CD4-positive, alpha-beta T cell treated with Interleukin-15 for 1 hour (primary cell): ENCODE results near the gene NDUFB10.
"Not testable (repeated sequence)": the region's sequence is repeated elsewhere in the genome, so short reads cannot be mapped to it uniquely, and the experiment has no call there.

Source experiments
- DNase-seq: peaks from one replicate; pipeline ENCODE4 v3.0.0-alpha.2; 2020

The NDUFB10 gene

DNA sequence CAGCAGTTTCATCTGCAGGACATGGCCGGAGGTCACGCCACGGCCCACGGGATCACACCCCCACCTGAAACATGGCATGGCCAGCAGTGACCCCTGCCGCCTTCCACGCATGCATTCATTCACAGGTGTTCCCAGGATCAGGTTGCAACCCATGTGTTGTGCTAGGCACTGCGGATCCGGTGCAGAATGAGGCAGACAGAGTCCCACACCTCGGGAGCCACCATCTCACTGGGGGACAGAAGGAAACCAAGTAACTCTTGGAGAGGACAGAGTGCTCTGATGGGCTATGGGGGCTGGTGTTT is 12.0 kb upstream of the NDUFB10 start:
- DNase-seq = no peak

DNA sequence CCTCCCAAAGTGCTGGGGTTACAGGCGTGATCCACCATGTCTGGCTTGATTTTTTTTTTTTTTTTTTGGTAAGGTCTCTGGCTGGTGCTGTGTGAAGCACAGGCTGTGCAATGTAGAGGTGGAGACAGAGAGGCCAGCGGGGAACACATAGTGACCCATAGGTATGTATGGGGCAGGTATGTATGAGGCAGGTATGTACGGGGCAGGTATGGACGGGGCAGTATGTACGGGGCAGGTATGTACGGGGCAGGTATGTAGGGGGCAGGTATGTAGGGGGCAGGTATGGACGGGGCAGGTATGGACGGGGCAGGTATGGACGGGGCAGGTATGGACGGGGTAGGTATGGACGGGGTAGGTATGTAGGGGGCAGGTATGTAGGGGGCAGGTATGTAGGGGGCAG is 9.8 kb upstream of the NDUFB10 start:
- no peak for DNase-seq

DNA sequence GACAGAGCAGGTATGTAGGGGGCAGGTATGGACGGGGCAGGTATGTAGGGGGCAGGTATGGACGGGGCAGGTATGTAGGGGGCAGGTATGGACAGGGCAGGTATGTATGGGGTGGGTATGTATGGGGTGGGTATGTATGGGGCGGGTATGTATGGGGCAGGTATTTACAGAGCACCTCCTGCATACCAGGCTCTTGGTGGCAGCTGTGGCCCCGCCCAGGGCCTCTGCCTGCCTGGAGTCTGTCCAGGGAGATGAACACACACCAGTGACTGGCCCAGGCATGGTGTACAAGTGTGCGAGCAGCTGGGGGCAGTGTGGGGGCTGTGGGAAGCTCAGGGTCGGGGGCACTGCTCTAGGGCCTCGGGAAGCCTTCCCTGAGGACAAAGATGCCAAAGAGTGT is 9.3 kb upstream of the NDUFB10 start:
- no peak for DNase-seq

DNA sequence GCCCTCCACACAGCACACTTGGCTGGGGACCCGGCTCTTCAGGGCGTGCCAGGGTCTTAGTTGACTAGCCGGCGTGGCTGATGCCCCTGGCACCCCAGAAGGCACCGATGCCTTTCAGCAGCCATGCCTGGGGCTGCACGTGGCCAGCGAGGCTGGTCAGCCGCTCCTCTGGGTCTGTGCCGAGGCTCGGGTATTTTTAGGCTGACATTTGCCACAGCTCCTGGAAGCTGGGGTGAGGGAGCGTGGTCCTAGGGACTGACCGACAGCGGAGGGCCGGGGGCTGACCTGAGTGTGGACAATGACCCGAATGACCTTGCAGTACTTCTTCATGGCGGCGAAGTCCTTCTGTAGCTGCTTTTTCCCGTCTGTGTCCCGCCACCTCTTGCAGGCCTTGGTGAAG is 8.8 kb upstream of the NDUFB10 start:
- DNase-seq = no peak

DNA sequence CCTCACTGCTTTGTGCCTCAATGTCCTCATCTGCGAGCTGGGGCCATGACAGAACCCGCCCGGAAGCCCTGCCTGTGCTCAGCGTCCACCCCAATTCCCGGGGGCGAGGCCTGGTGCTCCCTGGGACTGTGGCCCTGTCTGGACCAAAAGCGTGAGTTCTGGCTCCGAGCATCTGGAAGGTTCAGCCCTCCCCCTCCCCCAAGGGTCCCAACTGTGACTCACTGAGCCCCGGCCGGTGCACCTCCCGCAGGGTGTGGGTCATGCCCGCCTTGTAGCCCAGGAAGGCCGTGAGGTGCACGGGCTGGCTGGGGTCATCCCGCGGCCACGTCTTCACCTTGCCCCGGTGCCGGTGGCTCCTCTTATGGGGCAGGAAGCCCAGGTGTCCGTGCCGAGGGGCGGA is 5.6 kb upstream of the NDUFB10 start:
- DNase-seq = no peak

DNA sequence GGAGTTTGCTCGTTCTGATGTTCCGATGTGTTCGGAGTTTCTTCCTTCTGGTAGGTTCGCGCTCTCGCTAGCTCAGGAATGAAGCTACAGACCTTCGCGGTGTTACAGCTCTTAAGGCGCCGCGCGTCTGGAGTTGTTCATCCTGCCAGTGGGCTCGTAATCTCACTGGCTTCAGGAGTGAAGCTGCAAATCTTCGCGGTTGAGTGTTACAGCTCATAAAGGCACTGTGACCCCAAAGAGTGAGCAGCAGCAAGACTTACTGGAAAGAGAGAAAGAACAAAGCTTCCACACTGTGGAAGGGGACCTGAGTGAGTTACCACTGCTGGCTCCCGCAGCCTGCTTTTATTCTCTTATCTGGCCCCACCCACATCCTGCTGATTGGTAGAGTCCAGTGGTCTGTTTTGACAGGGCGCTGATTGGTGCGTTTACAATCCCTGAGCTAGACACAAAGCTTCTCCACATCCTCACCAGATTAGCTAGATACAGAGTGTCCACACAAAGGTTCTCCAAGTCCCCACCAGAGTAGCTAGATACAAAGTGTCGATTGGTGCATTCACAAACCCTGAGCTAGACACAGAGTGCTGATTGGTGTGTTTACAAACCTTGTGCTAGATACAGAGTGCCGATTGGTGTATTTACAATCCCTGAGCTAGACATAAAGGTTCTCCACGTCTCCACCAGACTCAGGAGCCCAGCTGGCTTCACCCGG is 1.8 kb upstream of the NDUFB10 start:
- DNase-seq = not testable (repeated sequence)

DNA sequence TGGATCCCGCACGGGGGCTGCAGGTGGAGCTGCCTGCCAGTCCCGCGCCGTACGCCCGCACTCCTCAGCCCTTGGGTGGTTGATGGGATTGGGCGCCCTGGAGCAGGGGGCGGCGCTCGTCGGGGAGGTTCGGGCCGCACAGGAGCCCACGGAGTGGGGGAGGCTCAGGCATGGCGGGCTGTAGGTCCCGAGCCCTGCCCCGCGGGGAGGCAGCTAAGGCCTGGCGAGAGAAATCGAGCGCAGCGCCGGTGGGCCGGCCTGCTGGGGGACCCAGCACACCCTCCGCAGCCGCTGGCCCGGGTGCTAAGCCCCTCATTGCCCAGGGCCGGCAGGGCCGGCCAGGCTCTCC is 1.2 kb upstream of the NDUFB10 start:
- DNase-seq = not testable (repeated sequence)

DNA sequence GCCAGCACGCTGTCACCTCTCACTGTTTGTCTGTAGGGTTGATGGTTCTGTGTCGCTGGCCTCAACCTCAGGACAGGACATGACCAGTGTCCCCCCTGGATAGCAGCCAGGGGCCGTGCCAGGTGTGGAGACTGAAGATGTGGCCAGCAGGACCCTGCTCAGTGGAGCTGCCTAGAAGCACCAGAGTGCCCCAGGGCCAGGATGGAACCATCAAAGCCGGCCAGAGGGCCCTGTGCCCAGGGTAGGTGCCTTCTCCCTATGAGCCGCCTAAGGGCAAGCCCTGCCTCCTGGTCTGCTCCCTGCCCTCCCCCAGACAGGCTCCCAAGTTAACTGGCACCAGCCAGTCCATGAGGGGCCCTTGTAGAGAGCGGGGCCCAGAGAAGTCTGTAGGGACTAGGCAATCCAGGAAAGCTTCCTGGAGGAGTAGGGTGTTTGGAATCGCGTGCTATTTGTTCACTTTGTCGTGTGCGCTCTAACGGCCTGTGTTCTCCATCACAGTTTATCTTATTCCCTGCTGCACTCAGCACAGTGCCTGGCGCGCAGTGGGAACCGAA is 546 bp upstream of the NDUFB10 start:
- no peak for DNase-seq

DNA sequence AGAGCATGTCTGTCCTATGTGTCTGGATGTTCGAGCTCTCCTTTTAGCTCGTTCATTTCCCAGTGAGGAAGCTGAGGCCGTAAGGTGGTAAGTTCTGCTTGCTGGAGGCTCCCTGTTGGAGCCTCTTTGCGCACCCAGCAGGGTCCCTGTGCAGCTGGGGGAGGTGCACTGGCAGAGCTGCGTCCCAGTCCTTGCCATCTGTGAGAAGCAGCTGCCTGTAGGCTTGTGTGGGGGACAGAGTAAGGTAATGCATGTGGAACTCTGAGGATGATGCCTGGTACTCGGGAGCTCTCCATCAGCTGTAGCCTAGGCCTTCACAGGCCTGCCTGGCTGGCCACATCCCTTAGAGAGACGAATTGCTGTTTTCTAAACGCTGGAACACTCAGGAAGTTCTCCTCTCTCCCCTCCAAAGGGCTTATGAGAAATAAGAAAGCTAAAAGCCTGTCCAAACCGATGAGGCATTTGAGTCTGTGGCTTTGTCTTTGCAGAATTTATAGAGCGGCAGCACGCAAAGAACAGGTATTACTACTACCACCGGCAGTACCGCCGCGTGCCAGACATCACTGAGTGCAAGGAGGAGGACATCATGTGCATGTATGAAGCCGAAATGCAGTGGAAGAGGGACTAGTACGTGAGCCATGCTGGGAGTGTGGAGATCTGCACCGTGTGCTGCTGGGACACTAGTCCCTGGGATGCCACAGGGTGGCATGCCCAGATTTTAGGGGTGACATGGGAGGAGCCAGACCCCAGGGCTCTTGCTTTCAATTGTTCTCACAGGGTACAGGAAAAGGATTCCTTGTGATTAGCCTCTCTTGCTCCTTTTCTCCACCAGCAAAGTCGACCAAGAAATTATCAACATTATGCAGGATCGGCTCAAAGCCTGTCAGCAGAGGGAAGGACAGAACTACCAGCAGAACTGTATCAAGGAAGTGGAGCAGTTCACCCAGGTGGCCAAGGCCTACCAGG is 1.6 kb downstream of the NDUFB10 start:
- DNase-seq = no peak

DNA sequence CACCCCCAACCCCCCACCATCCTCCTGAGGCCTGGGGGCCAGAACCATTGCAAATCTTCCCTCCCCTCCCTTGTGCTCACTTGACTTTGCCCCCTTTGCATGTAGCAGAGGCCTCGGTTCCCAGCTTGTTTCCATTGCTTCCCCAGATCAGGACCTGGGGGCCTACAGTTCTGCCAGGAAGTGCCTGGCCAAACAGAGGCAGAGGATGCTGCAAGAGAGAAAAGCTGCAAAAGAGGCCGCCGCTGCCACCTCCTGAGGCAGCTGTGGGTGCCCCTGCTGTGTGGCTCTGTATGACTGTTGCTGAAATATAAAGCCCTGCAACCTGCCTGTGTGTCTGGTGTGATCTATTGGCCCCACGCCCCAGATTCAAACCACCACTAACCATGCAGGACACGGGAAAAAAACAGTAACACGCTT is 2.3 kb downstream of the NDUFB10 start:
- DNase-seq = no peak

DNA sequence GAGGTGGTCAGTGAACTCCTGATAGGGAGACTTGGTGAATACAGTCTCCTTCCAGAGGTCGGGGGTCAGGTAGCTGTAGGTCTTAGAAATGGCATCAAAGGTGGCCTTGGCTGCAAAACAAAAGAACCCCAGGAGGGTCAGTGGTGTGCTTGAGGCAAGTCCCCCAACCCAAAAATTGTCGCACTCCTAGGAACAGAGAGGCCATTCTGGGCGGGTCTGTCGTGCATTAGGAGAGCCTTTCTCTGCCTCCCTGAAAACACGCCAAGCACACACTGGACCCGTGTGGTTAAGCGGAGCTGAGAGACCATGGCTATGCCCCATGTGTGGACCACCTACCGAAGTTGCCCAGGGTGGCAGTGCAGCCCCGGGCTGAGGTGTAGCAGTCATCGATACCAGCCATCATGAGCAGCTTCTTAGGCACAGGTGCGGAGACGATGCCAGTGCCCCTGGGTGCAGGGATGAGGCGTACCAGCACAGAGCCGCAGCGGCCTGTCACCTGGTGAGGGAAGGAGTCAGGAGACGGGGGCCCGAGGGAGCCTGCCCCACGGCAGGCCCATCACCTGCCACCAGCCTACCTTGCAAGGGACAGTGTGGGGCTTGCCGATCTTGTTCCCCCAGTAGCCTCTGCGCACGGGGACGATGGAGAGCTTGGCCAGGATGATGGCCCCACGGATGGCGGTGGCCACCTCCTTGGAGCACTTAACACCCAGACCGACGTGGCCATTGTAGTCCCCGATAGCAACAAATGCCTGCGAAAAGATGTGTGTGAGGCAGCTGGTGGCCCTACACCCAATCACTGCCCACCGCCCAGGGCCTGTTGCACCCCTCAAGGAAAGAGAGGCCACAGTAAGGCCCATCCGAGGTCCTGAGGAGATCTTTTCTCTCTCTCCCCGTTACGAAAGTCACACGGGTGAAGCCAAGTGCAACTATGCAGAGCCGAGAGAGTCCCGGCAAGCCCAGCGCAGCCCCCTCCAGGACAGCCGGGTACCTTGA is 3.1 kb downstream of the NDUFB10 start:
- DNase-seq = not testable (repeated sequence)

DNA sequence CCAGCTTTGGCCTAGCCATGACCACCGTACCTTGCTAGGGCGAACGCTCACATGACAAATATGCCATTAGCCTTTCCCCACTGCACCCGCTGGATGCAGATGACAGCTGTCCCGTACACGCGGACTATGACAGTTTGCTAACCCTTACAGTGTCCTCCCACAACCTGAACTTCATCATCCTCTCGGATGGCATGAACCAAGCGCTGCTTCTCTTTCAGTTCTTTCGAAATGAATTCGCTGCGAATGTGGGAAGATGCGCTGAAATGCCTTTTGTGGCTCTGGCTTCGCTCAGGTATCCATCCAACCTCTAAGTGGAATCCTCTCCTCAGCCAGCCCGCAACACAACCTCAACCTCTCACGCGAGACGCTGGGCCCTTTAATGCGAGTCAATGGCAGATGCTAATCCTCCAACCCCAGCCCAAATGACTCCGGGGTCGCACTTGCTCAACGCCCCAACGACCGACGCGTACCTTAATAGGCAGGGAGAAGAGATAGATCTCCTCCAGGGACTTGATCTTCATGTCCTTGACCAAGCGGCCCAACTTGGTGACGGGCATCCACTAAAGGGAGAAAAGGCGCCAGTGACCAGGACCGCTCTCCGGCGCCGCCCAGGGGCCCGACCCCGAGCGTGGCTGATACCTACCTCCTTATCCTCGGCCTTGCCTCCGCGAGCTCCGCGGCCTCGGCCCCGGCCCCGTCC is 4.6 kb downstream of the NDUFB10 start:
- no peak for DNase-seq

DNA sequence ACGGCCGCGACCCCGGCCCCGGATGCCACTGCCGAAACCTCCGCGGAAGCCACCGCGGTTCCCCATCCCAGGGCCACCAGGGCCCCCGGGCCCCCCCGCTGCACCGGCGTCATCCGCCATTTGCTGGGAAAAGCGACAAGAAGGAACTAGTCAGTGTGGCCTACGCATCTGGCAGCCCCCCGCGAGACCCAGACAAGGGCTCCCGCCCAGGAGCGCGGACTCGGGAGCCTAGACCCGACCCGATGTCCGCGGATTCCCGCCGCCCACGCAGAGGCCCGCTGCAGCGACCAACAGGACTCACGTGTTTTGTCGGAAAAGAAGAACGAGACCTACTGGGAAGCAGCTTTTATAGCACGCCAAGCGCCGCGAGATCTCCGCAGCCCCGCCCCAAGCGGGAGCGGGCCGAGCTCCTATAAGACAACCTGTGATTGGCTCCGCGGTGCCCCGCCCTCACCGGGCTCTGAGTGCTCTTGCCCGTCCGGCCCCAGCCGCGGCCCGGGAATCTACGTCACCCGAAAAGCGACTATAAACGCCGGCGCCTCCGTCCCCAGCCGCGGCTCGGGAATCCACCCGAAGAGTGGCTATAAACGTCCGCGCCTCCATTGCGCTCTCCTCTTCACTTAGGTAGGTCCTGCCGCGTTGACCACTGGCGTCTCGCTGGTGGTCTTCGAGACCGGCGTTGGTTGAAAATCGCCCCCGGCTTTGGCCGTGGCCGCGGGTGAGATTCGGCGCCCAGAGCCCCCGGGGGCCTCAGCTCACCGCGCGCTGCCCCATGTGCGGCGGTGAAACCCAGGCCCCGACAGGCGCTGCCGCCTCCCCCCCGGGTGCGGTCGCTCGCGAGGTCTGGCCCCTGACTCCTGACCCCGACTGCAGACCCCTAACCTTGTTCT is 5.4 kb downstream of the NDUFB10 start, which contains the start of gene RPS2:
Gene RPS2, minus strand, starts transcription at position 321 of the 890 bp plus-strand sequence. Its CDS starts 201 bp downstream, at position 120.
- DNase-seq = peak; percentile 99

DNA sequence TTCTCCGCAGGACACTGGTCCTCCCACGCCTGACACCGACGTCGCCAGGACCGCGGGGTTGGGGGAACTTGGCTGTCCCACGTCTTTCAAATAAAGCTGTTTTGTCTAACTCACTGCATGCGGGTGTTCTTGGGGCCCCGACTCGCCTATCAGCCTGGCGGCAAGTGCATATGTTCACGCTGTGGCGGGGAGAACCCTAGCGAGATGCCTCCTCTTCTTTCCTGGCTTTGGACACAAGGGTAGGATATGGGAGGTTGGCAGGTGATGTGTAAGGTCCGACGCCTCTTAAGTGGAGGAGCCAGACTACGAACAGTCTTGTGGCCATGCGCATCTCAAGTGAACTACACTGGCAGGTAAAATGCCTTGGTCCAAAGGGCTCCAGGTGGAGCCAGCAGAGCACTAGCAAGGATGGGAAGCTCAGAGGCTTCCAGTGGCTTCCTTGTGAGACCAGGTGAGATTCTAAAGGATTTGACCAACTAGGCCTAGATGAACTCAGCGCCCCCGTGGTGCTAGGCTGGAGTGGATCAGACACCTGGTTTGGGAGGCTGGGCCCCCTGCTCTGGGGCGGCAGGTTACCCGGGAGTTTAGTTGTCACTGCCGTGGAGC is 6.2 kb downstream of the NDUFB10 start:
- no peak for DNase-seq

DNA sequence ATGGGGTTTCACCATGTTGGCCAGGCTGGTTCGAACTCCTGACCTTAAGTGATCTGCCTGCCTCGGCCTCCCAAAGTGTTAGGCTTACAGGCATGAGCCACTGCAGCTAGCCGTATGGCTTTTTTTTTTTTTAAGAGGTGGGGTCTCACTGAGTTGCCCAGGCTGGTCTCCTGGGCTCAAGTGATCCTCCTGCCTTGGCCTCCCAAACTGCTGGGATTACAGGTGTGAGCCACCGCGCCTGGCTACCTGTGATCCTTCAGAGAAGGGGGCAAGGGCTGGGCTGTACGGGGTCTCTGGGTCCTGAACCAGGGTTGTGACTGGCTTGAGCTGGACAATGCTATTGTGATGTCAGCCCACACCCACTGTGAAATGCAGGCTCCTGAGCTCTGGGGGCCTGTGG is 7.1 kb downstream of the NDUFB10 start, which contains the start of gene RNF151:
Gene RNF151, plus strand, starts transcription at position 397 of the 400 bp plus-strand sequence. CDS start 26 bp downstream, outside the sequence.
- DNase-seq = no peak

DNA sequence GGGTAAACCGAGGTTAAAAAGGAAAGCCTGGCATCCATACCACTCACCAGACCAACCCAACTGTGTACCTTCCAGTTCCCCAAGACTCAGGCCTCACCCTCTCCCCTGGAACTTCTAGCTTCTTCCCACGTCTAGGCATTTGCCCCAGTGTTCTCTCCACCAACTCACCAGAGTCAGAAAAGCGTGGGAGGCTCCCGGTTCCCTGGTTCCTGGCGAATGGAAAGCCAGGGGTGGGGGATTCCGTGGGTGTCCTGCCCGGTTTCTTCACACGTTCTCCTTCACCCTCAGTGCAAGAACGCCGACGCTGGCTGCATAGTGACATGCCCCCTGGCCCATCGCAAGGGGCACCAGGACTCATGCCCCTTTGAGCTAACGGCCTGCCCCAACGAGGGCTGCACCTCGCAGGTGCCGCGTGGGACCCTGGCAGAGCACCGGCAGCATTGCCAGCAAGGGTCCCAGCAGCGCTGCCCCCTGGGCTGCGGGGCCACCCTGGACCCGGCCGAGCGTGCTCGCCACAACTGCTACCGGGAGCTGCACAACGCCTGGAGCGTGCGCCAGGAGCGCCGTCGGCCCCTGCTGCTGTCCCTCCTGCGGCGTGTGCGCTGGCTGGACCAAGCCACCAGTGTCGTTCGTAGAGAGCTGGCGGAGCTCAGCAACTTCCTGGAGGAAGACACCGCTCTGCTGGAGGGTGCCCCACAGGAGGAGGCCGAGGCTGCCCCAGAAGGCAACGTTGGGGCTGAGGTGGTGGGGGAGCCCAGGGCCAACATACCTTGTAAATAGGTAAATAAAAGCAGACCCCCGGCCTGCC is 9.0 kb downstream of the NDUFB10 start:
- DNase-seq = no peak

DNA sequence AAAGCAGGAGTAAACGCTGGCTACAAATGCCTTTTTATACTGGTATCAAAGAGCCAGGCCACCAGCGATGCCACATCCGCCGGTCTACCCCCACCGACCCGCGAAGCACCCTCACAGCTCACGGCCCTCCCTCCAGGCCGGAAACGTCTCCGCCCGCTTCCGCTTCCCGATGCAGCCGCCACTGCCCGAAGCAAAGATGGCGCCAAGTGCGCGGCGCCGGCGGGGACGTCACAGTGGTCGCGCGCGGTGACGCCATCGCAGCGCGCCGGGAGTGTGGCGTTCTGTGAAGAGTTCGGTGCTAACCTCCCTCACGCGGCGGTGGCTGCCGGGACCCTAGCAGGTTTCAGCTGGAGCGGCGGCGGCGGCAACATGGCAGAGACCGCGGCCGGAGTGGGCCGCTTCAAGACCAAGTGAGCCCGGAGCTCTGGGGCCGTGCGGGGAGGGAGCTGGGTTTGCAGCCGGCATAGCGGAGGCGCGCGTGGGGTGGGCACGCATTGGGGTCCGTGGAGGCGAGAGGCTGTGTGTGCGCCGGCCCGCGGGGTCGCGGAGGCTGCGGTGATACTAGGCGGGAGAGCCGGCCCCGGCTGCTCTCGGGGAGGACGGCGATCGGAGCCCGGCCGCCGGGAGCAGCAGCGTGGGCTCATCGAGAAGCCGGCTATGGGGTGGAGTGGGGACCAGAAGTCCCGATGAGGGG is 12.6 kb downstream of the NDUFB10 start, which contains the start of gene TBL3:
Gene TBL3, plus strand, starts transcription at position 258 of the 694 bp plus-strand sequence. Its CDS starts 112 bp downstream, at position 370.
- DNase-seq = peak; percentile 96

DNA sequence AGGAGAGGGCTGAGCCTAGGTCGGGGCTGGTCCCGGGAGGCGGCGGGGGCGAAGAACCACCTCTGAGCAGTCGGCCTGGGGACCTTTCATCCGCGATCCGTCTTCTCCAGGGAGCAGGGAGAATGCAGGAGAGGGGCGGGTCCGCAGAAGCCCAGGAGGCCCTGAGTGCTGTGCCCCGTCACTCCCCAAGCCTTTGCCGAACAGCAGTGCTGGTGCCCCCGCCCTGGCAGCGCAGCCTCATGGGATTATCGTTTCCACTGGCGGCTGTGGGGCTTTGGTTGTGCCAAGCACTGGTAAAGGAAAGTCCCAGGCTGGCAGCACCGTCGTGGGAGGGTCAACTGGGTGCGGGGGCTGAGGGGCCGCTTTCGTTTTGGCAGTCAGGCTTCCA is 13.1 kb downstream of the NDUFB10 start:
- no peak for DNase-seq
